HL-60 (cell line): ENCODE measurements around the gene ARHGEF4.

Experiments
- CTCF ChIP-seq: IDR thresholded peaks from one replicate; pipeline ENCODE4 v1.5.1; 2011; ENCODE audit warnings: low read length, control low read depth, inconsistent platforms; ENCODE audit not compliant: insufficient read depth
- POLR2AphosphoS5 ChIP-seq: IDR thresholded peaks from 2 replicates; pipeline ENCODE4 v1.6.1; 2012; ENCODE audit warnings: low read depth

- TF ChIP-seq CTCF = no peak
- no peak for TF ChIP-seq POLR2AphosphoS5
These were observed 172.3 kb downstream of the ARHGEF4 start for GRCh38 chr2:131008967-131009366.
